HepG2 (cell line): ENCODE measurements around the gene ING1. TPM values are rescaled to one million over a fixed set of nuclear protein-coding genes. Genes with fewer than 3 reads are reported as not detected.

Experiments
- ATAC-seq: fragments of 200-7000 bp; cut with Tn5 transposase; 3 replicates; pipeline ENCODE4 v1.9.1; 2020; ENCODE audit warnings: mild to moderate bottlenecking, moderate library complexity
- BruUV-seq: library from RNA; stranded (reverse); fragments of 400-500 nt; replicated peaks from 2 replicates; lab custom pipeline; 2021; lab: Mats Ljungman, UMichigan
- CTCF ChIA-PET: fragments of 300-600 bp; formaldehyde crosslinking; extraction: SDS; loops from one replicate; lab custom pipeline; 2021; ENCODE audit warnings: low total read pairs, inconsistent platforms, low intra/inter-chr PET ratio; lab: Yijun Ruan, JAX
- POLR2A ChIA-PET: fragments of 350-600 bp; sonication (Branson Sonifier 250); formaldehyde crosslinking; loops from one replicate; lab custom pipeline; 2020; ENCODE audit warnings: antibody characterized with exemption, inconsistent platforms; lab: Yijun Ruan, JAX
- DNase-seq: peaks from one replicate; pipeline ENCODE4 v3.0.0-alpha.2; 2015; ENCODE audit warnings: low spot score
- FAIRE-seq: peaks from 3 replicates; lab custom pipeline; 2011; peaks lifted over from hg19 to GRCh38; lab: Jason Lieb, UNC
- H2AFZ ChIP-seq: one replicate; pipeline ENCODE4 v1.6.1; 2011; ENCODE audit warnings: low read length, inconsistent platforms
- H3K27ac ChIP-seq: fragments of 300-600 bp; 3 replicates; pipeline ENCODE4 v1.8.0; 2011; ENCODE audit warnings: mixed run types, mild to moderate bottlenecking, mixed read lengths, low read length, inconsistent platforms; ENCODE audit not compliant: insufficient read depth; ENCODE audit errors: extremely low read length
- H3K27me3 ChIP-seq, 2 experiments: fragments of 200-600 bp in 1 of 2; 2 replicates in 1 of 2; 3 replicates in 1 of 2; pipeline versions ENCODE4 v1.6.0 to v1.8.0; 2011; ENCODE audit warnings: low read length in 2 of 2, mild to moderate bottlenecking in 2 of 2, moderate library complexity in 2 of 2, inconsistent platforms in 1 of 2; ENCODE audit not compliant: insufficient read depth in 2 of 2, control insufficient read depth in 1 of 2
- H3K36me3 ChIP-seq, 2 experiments: fragments of 200-600 bp in 1 of 2; replicated peaks in 1 of 2; 2 replicates in 1 of 2; 3 replicates in 1 of 2; pipeline versions ENCODE4 v1.5.1 to v1.8.0; 2011; ENCODE audit warnings: low read length in 2 of 2, inconsistent platforms in 1 of 2; ENCODE audit not compliant: insufficient read depth in 2 of 2, control insufficient read depth in 1 of 2
- H3K4me1 ChIP-seq: 2 replicates; pipeline ENCODE4 v1.5.1; 2012; ENCODE audit warnings: low read length, inconsistent platforms; ENCODE audit not compliant: insufficient read depth
- H3K4me2 ChIP-seq: 2 replicates; pipeline ENCODE4 v1.6.0; 2011; ENCODE audit warnings: low read depth, low read length, inconsistent platforms
- H3K4me3 ChIP-seq, 3 experiments: fragments of 200-600 bp in 1 of 3; sonication (generic), shearing (Covaris generic) in 1 of 3; replicated peaks in 1 of 3; 2 replicates each; pipeline ENCODE4 v1.5.1; 2011 to 2016; ENCODE audit warnings: low read length in 3 of 3, inconsistent platforms in 2 of 3, low read depth in 2 of 3, mild to moderate bottlenecking in 2 of 3, control low read depth in 1 of 3, mixed read lengths in 1 of 3; ENCODE audit not compliant: insufficient read depth in 1 of 3
- H3K79me2 ChIP-seq: one replicate; pipeline ENCODE4 v1.6.1; 2011; ENCODE audit warnings: low read length, inconsistent platforms; ENCODE audit not compliant: insufficient read depth
- H3K9ac ChIP-seq: 2 replicates; pipeline ENCODE4 v1.6.0; 2011; ENCODE audit warnings: mild to moderate bottlenecking, low read depth, low read length, inconsistent platforms; ENCODE audit not compliant: insufficient read depth
- H3K9me3 ChIP-seq: 2 replicates; pipeline ENCODE4 v1.5.1; 2012; ENCODE audit warnings: mild to moderate bottlenecking, low read length
- H4K20me1 ChIP-seq: 2 replicates; pipeline ENCODE4 v1.6.0; 2011; ENCODE audit warnings: inconsistent platforms, mild to moderate bottlenecking, low read length, moderate library complexity; ENCODE audit not compliant: insufficient read depth
- CCDC6 ChIP-seq: sonication (generic); formaldehyde crosslinking; IDR thresholded peaks from 2 replicates; pipeline ENCODE4 v1.8.1; 2022; ENCODE audit warnings: mild to moderate bottlenecking, missing genetic modification reagents, moderate library complexity
- DPF2 ChIP-seq: sonication (generic); formaldehyde crosslinking; IDR thresholded peaks from 2 replicates; pipeline ENCODE4 v1.4.0; 2020; ENCODE audit warnings: mild to moderate bottlenecking, low read depth, missing genetic modification reagents, borderline replicate concordance
- ESRRA ChIP-seq: sonication (generic); formaldehyde crosslinking; IDR thresholded peaks from 2 replicates; pipeline ENCODE4 v1.5.1; 2020; ENCODE audit warnings: mild to moderate bottlenecking, low read depth, missing genetic modification reagents
- NAIF1 ChIP-seq: sonication (generic); formaldehyde crosslinking; IDR thresholded peaks from 2 replicates; pipeline ENCODE4 v1.5.0; 2020; ENCODE audit warnings: mild to moderate bottlenecking, missing genetic modification reagents, borderline replicate concordance
- NCOA5 ChIP-seq: sonication (generic); formaldehyde crosslinking; IDR thresholded peaks from 2 replicates; pipeline ENCODE4 v1.4.0; 2020; ENCODE audit warnings: missing genetic modification reagents
- NFE2L1 ChIP-seq: sonication (generic); formaldehyde crosslinking; IDR thresholded peaks from 2 replicates; pipeline ENCODE4 v1.4.0; 2020; ENCODE audit warnings: missing genetic modification reagents, mild to moderate bottlenecking, borderline replicate concordance
- PTBP1 ChIP-seq: fragments of 200-400 bp; formaldehyde crosslinking; IDR thresholded peaks from 2 replicates; pipeline ENCODE4 v1.6.1; 2018; ENCODE audit warnings: low read length, low read depth; ENCODE audit not compliant: poor library complexity, severe bottlenecking
- SIN3A ChIP-seq: IDR thresholded peaks from 2 replicates; pipeline ENCODE4 v1.6.1; 2011; ENCODE audit warnings: low read depth, mild to moderate bottlenecking, control low read depth, low read length, borderline replicate concordance
- SRSF1 ChIP-seq: fragments of 200-400 bp; formaldehyde crosslinking; optimal IDR thresholded peaks from 2 replicates; pipeline ENCODE3; 2017; ENCODE audit warnings: mild to moderate bottlenecking, low read depth, low read length, moderate library complexity
- ZC3H13 ChIP-seq: sonication (generic); formaldehyde crosslinking; IDR thresholded peaks from 2 replicates; pipeline ENCODE4 v1.8.1; 2023; ENCODE audit warnings: mild to moderate bottlenecking, missing genetic modification reagents, moderate library complexity
- ZNF317 ChIP-seq: sonication (generic); formaldehyde crosslinking; IDR thresholded peaks from 2 replicates; pipeline ENCODE4 v1.5.0; 2020; ENCODE audit warnings: mild to moderate bottlenecking, missing genetic modification reagents
- WGBS: methylation state at CpG from one replicate; pipeline ENCODE4 v1.1.6; 2017; ENCODE audit warnings: low lambda C conversion rate; 5-methylcytosine and 5-hydroxymethylcytosine counted together
- in situ Hi-C: cut with HindIII; loops from 2 replicates; pipeline ENCODE4 v1.10.0; 2017; ENCODE audit warnings: low pct_unique_long_range_greater_than_20kb; ENCODE audit not compliant: extremely low pct_ligation_motif_present
- intact Hi-C: fragments of 100-400 bp; cut with micrococcal nuclease; formaldehyde crosslinking; loops from one replicate; pipeline ENCODE4 v1.10.0; 2022; ENCODE audit not compliant: unreplicated experiment
- polyA plus RNA-seq, 8 experiments: library from polyadenylated mRNA; depleted of rRNA in 3 of 8; stranded (reverse) in 7 of 8; unstranded in 1 of 8; fragments of >200 nt; fragmentation: Illumina TruSeq in 4 of 8; extraction: Trizol in 4 of 8; gene quantifications; 2 replicates each; pipeline versions ENCODE4 v1.2.1 to v1.2.3, GENCODE V29; 2011 to 2016; ENCODE audit warnings: low read depth in 4 of 8, missing spikeins in 1 of 8, mixed read lengths in 1 of 8; ENCODE audit not compliant: insufficient read depth in 1 of 8
- total RNA-seq, 5 experiments: library from RNA; depleted of rRNA; stranded (reverse); fragments of >200 nt; fragmentation: Illumina TruSeq; extraction: Trizol; gene quantifications; 2 replicates each; pipeline ENCODE4 v1.2.3, GENCODE V29; 2016; ENCODE audit warnings: low read depth in 1 of 5
- TF ChIP-seq, protein P1 (sequence below): sonication (generic); formaldehyde crosslinking; IDR thresholded peaks from 2 replicates; pipeline ENCODE4 v1.5.0; 2020; ENCODE audit warnings: missing genetic modification reagents, mild to moderate bottlenecking, borderline replicate concordance
- TF ChIP-seq, protein P2 (sequence below): sonication (generic); formaldehyde crosslinking; IDR thresholded peaks from 2 replicates; pipeline ENCODE4 v1.4.0; 2020; ENCODE audit warnings: missing genetic modification reagents
- TF ChIP-seq, protein P3 (sequence below): sonication (generic); formaldehyde crosslinking; IDR thresholded peaks from 2 replicates; pipeline ENCODE4 v1.5.0; 2020; ENCODE audit warnings: mild to moderate bottlenecking, missing genetic modification reagents

ING1 gene
- total and polyA plus RNA-seq, 2 of the 13 experiments (the other 11 are each of a cell fraction or from before 2014, with no cell fraction given), result 8.1 to 16.1 TPM

DNA sequence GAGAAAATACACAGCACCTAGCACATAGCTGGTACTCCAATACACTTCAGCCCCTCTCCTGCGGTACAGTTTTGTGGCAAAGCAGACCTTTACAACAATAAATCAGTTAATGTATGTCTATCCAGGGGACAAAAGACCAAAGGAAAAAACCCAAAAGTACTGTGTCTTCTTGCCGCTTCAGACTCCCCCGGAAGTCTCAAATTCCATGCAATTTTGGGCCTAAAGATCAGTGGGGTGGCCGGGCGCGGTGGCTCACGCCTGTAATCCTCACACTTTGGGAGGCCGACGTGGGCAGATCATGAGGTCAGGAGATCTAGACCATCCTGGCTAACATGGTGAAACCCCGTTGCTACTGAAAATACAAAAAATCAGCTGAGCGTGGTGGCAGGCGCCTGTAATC, 23.8 kb upstream of the ING1 start:
- no TSS peak for BruUV-seq
- DNase-seq (no peak), ATAC-seq (no peak)
- WGBS, result 97% methylated on average over 12 of the region's 12 CpGs
- peaks cover 9% of the 10 kb centered on the region for H3K4me1 ChIP-seq
- H4K20me1 ChIP-seq, result no peaks in the 10 kb centered on the region
- intact Hi-C loops, result no loop called here
- H3K4me2 ChIP-seq, result no peak overlapping the region
- no peaks in the 10 kb centered on the region for H3K79me2 ChIP-seq
- ChIA-PET POLR2A (no interaction called here), CTCF (no interaction called here)
- no peak overlapping the region for H3K27ac ChIP-seq
- no peak overlapping the region for H3K9ac ChIP-seq
- H3K9me3 ChIP-seq, result no peaks in the 10 kb centered on the region
- in situ Hi-C loops, result loop anchor here (10.0 kb wide), 1 partner anchor 125 kb away; no protein-coding TSS in a partner anchor
- H2AFZ ChIP-seq, result no peak overlapping the region
- H3K4me3 ChIP-seq, result no peak overlapping the region
- H3K27me3 ChIP-seq, result no peaks in the 10 kb centered on the region
- TF ChIP-seq SRSF1 (no peak), ZNF317 (CRISPR knock-in tag) (no peak), ZC3H13 (CRISPR knock-in tag) (no peak), SIN3A (no peak), NFE2L1 (CRISPR knock-in tag) (no peak), PTBP1 (no peak), DPF2 (CRISPR knock-in tag) (no peak), CCDC6 (CRISPR knock-in tag) (no peak), NCOA5 (CRISPR knock-in tag) (no peak), ESRRA (CRISPR knock-in tag) (no peak), NAIF1 (CRISPR knock-in tag) (no peak)
- TF ChIP-seq, protein P1, sequence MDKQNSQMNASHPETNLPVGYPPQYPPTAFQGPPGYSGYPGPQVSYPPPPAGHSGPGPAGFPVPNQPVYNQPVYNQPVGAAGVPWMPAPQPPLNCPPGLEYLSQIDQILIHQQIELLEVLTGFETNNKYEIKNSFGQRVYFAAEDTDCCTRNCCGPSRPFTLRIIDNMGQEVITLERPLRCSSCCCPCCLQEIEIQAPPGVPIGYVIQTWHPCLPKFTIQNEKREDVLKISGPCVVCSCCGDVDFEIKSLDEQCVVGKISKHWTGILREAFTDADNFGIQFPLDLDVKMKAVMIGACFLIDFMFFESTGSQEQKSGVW (CRISPR knock-in tag), result no peak
- TF ChIP-seq, protein P2, sequence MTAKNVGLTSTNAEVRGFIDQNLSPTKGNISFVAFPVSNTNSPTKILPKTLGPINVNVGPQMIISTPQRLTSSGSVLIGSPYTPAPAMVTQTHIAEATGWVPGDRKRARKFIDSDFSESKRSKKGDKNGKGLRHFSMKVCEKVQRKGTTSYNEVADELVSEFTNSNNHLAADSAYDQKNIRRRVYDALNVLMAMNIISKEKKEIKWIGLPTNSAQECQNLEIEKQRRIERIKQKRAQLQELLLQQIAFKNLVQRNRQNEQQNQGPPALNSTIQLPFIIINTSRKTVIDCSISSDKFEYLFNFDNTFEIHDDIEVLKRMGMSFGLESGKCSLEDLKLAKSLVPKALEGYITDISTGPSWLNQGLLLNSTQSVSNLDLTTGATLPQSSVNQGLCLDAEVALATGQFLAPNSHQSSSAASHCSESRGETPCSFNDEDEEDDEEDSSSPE, result no peak
- TF ChIP-seq, protein P3, sequence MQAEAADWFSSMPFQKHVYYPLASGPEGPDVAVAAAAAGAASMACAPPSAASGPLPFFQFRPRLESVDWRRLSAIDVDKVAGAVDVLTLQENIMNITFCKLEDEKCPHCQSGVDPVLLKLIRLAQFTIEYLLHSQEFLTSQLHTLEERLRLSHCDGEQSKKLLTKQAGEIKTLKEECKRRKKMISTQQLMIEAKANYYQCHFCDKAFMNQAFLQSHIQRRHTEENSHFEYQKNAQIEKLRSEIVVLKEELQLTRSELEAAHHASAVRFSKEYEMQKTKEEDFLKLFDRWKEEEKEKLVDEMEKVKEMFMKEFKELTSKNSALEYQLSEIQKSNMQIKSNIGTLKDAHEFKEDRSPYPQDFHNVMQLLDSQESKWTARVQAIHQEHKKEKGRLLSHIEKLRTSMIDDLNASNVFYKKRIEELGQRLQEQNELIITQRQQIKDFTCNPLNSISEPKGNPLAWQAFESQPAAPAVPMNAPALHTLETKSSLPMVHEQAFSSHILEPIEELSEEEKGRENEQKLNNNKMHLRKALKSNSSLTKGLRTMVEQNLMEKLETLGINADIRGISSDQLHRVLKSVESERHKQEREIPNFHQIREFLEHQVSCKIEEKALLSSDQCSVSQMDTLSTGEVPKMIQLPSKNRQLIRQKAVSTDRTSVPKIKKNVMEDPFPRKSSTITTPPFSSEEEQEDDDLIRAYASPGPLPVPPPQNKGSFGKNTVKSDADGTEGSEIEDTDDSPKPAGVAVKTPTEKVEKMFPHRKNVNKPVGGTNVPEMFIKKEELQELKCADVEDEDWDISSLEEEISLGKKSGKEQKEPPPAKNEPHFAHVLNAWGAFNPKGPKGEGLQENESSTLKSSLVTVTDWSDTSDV (CRISPR knock-in tag), result no peak
- TF ChIP-seq, all 625 proteins: peak for 0
- no peak for FAIRE-seq
- H3K36me3 ChIP-seq, result peaks cover 3 to 23% of the 10 kb centered on the region in 2 experiments
